ENCODE data around the gene CCDC191.

DNA sequence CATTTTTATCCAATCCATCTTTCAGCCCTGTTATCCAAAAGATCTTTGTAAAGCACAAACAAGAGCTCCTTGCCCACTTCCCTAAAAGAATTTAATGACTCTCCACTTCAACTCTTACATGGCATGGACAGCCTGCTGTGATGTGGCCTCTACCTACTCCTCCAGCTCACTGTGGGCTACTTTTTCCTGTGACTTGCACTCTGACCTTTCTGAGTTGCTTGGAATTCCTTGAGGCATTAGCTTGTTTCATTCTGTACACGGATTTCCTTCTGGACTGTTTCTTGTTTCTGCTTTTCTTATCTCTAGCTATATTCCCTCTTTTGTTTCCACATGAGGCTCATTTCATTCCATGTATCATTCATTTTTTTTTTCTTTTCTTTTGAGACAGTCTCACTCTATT, 15.5 kb upstream of the CCDC191 start:
- TF ChIP-seq, protein P1, sequence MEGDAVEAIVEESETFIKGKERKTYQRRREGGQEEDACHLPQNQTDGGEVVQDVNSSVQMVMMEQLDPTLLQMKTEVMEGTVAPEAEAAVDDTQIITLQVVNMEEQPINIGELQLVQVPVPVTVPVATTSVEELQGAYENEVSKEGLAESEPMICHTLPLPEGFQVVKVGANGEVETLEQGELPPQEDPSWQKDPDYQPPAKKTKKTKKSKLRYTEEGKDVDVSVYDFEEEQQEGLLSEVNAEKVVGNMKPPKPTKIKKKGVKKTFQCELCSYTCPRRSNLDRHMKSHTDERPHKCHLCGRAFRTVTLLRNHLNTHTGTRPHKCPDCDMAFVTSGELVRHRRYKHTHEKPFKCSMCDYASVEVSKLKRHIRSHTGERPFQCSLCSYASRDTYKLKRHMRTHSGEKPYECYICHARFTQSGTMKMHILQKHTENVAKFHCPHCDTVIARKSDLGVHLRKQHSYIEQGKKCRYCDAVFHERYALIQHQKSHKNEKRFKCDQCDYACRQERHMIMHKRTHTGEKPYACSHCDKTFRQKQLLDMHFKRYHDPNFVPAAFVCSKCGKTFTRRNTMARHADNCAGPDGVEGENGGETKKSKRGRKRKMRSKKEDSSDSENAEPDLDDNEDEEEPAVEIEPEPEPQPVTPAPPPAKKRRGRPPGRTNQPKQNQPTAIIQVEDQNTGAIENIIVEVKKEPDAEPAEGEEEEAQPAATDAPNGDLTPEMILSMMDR (optimal IDR thresholded peaks at IDR 0.05 in 1 of 3, IDR thresholded peaks at IDR 0.05 in 1 of 3, conservative IDR thresholded peaks at IDR 0.05 in 1 of 3; ENCODE audit: extremely low read depth in 1 of 3, insufficient read depth in 2 of 3, low read length in 3 of 3) = no peak
- no peak for TF ChIP-seq EZH2 (IDR thresholded peaks at IDR 0.05; ENCODE audit: low read length)

Measured in keratinocyte (primary cell).